CD4-positive, alpha-beta T cell treated with Interleukin-10 for 1 hour (primary cell): Measurements from ENCODE around the gene ACVR1.
"Not testable (repeated sequence)": the region's sequence is repeated elsewhere in the genome, so short reads cannot be mapped to it uniquely, and the experiment has no call there.

Experiments used
- DNase-seq: peaks from one replicate; pipeline ENCODE4 v3.0.0-alpha.2; 2020

ACVR1 gene

DNA sequence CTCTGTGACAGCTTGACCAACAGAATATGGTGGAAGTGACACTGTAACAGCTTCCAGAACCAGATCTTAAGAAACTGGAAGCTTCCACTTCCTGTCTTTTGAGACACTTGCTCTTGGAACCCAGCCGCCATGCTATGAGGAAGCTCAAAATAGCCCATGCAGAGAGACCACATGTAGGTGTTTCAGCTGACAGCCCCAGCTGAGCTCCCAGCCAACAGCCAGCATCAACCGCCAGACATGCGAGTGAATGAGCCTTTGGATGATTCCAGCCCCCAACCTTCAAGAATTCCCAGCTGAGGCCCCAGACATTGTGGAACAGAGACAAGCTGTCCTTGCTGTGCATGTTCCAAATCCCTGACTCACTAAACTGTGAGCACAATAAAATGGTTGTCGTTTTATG is 27.9 kb downstream of the ACVR1 start:
- no peak for DNase-seq

- DNase-seq, result no peak
Observed at GRCh38 chr2:157845081-157845480, 31.0 kb downstream of the ACVR1 start.

- DNase-seq, result no peak
Observed at GRCh38 chr2:157843935-157844334, 32.2 kb downstream of the ACVR1 start.

DNA sequence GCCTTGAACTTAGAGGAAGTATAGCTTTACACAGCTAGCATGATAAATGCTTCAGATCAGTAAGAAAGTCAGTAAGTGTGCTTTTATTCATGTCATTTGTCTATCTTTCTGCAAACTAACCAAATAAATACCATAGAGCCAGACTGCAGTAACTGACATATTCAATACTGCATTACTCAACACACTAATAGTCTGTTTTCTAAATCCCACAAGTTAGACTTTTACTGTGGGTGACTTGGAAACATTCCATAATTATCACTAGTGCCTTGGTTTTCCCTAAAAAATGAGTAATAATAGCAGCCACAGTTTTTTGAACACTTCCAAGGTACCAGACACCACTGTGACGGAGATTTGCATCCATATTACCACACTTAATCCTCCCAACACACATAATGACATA is 33.0 kb downstream of the ACVR1 start:
- no peak for DNase-seq

DNA sequence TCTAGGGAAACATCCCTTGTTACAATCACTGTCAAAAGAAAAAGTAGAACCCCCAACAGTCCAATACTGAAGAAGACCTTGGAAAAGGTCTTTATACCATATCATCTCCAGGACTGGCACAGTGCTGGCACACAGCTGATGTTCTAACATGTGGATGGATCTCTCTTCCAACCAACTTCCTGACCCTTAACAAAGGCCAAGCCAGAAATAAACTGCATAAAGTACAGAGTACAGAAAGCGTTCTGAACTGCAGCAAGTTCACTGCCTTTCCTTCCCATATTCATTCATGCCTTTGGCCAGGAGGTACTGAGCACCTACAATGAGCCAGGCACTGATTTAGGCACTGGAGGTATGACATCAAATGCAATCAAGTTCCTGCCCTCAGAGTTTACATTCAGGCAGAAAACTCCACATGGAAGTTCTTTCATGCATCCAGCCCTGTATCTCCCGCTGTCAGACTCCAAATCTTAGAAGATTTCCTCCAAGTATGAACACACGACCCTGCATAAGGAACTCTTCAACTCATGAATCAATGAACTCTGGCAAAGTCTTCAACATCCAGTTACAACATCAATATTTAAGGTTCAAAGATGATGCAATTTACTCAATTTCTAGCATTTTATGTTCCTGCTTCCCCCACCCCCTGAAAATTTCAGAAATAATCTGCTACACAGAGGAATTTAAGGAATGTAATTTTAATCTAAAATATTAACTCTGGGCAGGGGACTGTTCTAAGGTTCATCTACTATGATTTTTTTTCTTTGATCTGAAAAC is 33.8 kb downstream of the ACVR1 start:
- DNase-seq, result no peak

- DNase-seq, result no peak
Observed at GRCh38 chr2:157841485-157841884, 34.6 kb downstream of the ACVR1 start.

DNA sequence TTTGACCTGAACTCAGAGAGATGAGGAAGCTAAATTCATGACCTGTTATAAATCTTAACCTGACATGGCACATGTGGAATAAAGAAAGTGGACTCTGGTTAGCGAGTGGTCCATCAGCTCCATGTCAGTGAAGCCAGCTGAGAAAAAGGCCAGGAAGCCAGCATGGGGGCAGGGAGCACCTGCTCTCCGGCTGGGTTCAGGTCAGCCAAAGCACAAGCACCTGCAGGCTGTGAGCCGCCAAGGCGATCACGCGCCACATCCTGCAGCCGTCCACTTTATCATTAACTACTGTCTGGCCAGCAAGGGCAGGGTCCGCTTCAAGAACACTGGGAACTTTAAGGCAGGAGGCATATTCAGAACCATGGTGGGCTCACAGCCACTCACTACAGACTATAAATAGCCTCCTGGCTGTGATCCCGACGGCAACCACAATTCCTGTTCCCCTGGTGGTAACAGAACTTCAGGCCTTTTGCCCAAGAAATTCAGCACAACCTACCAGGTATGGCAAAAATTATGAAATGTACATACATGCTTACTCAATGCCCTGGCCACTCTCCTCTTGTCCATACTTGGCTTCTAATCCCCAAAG is 35.5 kb downstream of the ACVR1 start:
- no peak for DNase-seq

- DNase-seq, result no peak
Observed at GRCh38 chr2:157839822-157840221, 36.3 kb downstream of the ACVR1 start.

DNA sequence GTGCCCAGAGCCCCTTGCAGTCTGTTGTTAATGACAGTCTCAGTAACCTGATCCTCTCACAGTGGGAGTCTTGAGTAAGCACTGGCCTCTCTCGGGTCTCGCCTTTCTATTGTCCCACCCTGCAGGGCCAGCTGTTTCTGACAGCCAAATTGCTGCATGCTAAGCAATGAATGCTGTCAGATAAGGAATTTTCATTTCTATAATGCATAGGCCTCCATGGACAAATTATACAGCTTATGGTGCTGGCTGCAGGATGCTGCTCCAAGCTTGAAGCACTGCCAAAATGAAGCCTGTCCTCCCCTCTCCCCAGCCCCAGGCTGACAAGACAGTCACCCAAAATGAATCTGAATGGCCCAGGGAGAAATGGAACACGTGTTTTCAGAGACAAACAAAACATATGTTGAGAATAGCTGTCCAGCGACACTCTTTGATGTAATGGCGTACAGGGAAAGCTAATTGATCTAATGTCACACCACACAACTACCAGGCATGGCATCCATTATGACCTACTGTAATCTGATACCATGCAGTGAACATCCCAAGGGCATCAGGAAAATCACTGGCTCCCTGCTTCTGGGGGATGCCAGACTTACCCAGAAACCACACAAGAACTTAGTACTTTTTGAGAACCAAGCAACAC is 36.8 kb downstream of the ACVR1 start:
- DNase-seq, result no peak

DNA sequence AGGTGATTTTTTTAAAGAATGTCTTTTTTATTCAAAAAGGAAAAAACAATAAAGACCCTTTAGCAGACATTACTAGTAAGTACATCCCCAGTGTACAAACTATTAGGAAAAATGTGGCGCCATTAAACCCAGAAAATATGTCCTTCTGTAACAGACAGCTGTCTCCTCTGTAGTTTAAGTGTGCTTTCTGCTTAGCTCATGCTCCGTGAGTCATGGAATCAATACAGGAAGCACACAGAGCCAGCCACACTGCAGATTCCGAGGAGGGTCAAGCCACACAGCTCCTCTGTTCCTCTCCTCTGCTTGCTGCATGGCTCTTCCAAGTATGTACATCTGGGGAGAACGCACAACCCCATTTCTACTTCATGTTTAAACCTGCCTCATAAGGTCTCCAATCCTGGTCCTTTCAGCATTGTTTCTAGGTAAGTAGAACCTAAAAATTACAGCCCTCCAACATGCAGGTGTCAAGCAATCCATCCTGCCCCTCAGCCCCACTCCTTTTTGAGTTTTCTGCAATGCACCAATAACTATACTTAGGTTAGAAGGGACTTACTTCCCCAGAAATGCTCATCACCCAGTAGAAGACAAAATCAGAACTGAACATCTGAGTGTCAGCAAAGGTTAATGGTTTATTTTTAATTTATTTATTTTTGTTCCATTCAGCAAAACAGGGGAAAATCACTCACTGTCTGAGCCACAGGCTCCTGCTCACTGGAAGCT is 37.5 kb downstream of the ACVR1 start:
- DNase-seq, result no peak

DNA sequence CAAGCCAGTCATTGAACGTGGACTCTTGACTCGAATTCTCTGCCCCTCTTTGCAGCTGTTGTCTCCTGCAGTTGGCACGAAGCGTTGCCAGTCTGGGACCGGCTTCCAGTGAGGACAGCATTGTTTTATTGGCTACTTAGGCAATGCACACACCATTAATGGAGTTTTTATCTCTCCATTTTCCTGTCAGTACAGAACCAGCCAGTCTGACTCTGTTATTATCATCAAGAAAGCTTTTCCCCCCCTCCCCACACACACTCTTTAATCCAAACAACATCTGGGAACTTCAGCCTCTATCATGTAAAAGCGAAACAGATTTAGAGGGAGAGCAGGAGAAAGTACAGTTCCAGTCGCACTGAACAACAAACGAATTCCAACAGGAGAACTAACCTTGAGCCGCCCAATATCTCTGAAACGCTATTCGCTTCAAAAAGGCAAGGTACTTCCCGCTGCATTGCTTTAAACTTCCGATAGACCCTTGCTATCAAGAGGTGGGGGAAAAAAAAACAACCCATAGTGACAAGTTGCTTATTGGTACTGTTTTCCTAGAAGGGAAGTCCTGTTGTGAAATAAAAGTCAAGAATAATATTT is 38.2 kb downstream of the ACVR1 start:
- no peak for DNase-seq

GRCh38 chr2:157836531-157836930 is 39.6 kb downstream of the ACVR1 start:
- no peak for DNase-seq

DNA sequence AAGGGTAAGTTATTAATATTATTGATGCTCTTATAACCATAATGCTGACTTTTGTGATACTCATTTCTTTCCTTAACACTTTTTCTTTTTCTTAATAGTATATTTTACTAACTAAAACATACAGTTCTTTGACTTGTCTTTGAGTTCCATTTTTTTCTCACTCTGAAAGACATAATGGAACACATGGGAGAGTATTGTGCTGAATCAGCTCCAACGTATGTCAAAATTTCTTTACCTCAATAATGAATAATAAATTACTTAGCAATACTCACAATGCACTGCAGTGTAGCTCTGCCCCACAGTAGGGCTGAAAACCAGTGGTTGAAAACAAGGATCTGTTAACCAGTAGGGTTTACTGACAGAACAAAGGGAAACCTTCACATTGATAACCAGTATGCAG is 40.7 kb downstream of the ACVR1 start:
- DNase-seq, result no peak

- no peak for DNase-seq
Observed at GRCh38 chr2:157835006-157835405, 41.1 kb downstream of the ACVR1 start.

GRCh38 chr2:157833721-157834120 is 42.4 kb downstream of the ACVR1 start:
- DNase-seq, result no peak

DNA sequence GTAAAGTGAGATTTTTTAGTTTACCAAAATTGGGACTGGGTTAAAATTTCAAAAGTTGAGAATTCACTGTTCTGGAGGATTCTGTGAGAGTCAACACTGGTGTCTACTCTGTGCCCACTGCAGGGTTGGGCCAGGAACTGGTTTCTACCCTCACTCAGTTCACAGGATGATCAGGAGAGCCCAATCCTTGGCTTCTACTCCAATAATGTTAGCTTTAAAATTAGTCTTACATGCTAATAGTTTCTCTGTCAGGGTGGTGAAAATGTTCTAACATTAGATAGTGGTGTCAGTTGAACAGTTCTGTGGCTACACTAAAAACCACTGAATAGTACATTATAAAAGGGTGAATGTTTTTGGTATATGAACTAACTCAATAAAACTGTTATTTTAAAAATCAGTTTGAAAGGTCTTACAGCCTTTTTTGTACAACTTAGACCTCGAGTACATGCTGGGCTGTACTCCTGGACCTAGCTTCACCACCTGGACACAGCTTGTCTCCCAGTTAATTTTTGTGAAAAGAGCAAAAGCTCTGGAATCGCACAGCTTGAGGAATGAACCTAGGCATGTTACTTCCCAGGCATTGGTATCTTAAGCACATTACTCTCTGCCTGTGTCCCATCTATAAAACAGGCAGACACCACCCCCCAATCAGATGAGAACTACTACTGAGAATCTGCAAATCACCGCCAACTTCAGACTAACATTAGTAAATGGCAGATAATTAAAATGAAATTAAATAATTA is 44.4 kb downstream of the ACVR1 start:
- no peak for DNase-seq

DNA sequence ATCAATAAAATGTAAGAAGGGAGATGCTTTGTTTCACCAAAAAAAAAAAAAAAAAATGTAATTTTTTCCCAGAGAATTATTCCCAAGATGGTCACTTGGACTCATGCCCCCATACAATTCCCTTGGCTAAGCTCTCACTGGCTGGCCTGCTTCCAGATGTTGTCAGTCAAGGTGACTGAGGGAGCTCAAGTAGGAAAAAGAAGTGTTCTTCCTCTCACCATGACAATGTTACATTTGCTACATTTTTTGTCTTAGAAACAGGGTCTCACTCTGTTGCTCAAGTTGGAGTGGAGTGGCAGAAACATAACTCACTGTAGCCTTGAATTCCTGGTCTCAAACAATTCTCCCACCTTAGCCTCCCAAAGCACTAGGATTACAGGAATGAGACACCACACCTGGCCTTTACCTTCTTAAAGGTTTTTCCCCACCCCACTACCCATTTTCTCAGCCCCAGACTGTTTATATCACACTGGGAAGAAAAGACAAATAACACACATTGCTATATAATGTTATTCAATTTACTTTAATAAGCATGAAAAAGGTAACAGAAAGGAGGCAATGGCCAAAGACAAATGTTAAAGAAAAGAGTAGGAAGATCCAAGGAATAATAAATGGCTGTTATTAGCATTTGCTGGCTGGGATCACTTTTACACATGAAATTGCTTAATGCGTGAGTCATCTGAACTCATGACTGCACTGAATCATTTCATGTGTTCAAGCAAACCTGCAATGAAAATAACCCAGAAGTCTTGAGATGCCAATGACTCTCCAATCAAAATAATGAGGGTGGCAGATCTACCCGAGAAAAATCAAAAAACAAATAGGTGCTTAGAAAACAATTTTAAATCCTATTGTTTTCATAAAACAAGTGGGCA is 45.2 kb downstream of the ACVR1 start:
- DNase-seq, result no peak

- DNase-seq, result no peak
Observed at GRCh38 chr2:157830266-157830665, 45.9 kb downstream of the ACVR1 start.

DNA sequence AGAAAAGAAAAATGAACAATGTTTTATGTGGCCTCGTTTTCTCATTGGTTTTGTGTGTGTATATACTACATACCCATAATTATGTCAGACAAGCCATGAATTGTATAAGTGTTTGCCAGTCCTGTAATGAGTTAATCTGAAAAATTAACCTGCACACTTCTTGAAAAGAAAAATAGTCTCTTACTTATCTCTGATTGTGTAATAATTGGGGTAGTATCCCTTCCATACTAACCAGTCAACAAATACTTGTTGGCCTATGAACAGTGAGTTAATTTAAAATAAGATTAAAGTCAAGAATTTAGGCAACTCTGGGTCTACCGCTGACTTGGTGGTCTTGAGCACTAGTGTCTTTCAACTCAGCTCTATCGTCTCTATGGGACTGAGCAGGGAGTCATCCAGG is 48.8 kb downstream of the ACVR1 start:
- no peak for DNase-seq

DNA sequence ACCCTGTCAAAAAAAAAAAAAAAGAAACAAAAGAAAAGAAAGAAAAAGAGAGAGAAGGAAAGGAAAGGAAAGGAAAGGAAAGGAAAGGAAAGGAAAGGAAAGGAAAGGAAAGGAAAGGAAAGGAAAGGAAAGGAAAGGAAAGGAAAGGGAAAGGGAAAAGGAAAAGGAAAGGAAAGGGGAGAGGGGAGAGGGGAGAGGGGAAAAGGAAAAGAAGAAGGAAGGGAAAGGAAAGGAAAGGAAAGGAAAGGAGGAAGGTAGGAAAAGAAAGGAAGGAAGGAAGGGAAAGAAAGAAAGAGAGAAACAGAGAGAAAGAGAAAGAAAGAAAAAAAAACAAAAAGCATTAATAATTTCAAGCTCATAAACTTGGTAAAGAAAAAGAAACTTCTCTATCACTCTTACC is 49.5 kb downstream of the ACVR1 start:
- not testable (repeated sequence) for DNase-seq

DNA sequence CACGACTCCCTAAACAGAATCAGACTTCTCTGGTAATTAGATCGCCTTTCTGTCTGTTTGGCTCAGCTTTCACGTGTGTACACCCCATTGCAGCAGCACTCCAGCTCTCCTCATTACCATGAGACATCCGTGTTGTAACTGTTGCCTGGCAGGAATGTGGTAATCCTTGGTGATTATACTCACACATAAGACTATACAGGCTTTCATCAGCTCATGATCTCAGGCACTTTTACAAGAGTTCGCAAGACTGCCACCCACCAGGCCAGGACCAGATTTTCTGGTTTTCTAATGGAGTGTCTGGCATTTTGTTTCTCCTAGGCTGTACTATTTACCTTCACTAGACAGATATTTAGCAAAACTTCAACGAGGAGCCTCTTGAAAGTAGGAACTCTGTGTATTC is 50.2 kb downstream of the ACVR1 start:
- no peak for DNase-seq

DNA sequence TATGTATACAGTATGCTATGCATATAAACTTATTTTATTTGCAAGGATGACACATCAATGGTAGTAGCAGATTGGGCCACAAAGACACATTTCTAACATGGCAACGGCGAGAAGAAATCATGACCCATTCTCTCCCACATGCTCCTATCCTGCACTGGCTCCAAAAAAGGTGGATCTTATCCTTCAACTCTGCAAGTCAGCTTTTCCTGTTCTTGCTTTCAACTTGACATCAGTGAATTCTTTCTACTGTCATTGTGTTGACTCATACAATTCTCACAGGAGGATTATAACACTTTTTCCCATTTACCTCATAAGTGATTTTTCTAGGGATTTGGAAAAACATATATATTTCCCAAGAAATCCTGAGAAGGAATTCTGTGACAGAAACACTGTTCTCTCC is 53.1 kb downstream of the ACVR1 start:
- DNase-seq, result no peak
